Ureter (tissue), 1 donor: ENCODE measurements around the gene PRR29. TPM values are rescaled to one million over a fixed set of nuclear protein-coding genes. Genes with fewer than 3 reads are reported as not detected.

Source experiments
- DNase-seq: peaks from one replicate; pipeline ENCODE4 v3.0.0-alpha.2; 2020; ENCODE audit warnings: low spot score
- total RNA-seq: library from RNA; stranded (reverse); gene quantifications from one replicate; pipeline ENCODE4 v1.2.4, GENCODE V29; 2023
- donor health status: DM: yes; HTN: yes; CAD: no.

Gene PRR29
- total RNA-seq, result 3.5 TPM

DNA sequence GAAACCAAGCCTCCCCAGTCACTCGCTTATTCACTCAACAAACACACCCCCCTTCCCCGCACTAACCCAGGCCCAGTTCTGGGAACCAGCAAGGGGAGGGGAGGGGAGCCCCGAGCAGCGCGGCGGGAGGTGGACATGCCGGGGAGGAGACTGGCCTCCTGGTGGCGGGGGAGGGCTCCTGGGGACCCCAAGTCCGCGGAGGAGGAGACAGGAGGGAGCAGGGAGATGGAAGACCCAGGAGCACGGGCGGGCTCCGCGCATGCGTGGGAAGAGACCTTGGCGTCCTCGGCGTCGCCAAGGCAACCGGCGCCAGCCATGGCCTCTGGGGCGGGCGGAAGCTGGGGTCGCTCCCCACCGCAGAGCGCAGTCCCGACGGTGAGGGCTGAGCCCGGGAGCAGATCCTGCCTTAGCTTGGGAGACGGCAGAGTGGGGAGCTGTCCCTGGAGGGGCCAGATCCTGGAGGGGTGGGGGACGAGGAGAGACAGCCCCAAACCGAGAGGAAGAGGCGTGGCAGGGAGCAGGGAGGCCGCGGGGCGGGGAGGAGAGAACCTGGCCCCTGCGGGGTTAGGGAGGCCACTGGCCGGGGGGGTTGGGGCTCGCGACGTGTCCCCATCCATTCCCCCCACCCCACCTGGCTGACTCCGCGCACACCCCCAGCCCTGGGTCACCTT, at the start of gene PRR29:
Gene PRR29, plus strand, starts transcription at position 302 of the 671 bp plus-strand sequence. Its CDS starts 14 bp downstream, at position 316.
- DNase-seq, result peak; percentile 75

GRCh38 chr17:63948521-63948920, 49.6 kb upstream of the PRR29 start:
- no peak for DNase-seq

DNA sequence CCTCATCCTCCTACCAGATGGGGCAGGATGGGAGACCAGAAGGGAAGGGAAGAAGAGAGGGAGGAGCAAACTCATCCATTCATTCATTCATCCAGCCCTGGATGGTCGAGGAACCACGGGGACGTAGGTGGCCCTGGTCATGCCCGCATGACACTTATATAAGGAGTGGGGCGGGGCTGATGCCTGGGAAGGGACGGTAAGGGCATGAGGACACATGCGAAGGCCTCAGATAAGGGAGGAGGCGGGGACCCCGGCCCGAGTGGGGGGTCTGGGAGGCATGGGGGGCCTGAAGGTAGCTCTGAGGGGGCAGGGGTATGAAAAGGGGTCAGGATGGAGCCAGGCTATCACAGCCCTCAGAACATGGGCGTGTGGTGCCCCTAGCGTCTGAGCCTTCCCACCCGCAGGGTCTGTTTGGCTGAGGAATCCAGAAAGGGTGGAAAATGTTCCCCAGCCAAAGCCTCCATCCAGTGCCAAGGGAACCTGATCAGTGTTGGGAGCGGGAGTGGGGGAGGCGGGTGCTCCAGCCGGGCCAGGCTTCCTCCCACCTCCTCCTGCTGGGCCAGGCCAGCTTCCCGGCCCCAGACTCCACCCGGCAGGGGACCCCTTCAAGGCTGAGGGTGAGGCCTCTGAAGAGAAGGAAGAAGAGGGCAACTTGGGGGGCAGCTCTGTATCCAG, 48.4 kb upstream of the PRR29 start:
- no peak for DNase-seq

- DNase-seq, result peak; percentile 59
Observed at GRCh38 chr17:63950940-63951907, 46.9 kb upstream of the PRR29 start.

DNA sequence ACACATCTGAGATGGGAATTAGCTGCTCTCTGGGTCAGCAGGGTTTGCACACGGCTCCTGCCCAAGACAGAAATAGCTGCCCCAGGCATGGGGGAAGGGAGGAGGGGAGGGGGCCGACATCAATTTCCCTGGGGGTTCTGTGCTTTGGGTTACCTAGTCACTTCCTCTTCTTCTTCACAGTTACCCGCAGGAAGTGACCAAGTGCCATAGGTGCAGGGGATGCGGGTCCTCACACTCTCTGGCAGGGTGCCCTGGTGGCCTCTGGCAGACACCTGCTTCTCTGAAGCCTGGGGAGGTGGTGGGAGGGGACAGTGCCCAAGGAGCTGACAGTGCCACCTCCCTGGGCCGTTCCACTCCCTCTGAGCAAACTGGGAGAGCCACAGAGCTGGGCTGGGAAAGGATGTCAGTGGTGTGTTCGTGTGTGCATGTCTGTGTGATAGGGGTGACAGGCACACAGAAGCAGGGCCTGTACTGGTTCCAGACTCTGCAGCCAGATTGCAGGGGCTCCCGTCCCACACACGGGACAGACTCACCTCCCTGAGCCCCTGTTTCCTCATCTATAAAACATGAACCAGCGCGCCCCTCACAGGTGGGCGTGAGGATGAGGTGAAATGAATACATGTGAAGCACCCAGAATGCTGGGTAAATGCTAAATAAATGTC, 43.6 kb upstream of the PRR29 start:
- no peak for DNase-seq

DNA sequence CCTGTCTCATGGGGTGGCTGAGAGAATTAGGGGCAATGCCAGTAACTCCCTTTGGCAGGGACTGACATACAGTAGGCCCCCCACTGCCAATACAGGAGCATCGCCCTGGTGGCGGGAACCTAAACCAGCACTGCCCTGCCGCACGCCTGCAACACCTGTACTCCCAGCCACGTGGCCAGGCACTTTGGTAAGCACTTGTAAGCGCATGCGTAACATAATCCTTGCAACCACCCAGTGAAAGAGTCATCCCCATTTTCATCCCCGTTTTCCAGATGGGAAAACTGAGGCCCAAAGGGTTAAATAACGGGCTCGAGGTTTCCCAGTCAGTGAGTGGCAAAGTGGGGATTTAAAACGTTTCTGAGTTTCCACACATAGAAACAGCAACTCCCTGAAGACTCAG, 42.9 kb upstream of the PRR29 start:
- no peak for DNase-seq

DNA sequence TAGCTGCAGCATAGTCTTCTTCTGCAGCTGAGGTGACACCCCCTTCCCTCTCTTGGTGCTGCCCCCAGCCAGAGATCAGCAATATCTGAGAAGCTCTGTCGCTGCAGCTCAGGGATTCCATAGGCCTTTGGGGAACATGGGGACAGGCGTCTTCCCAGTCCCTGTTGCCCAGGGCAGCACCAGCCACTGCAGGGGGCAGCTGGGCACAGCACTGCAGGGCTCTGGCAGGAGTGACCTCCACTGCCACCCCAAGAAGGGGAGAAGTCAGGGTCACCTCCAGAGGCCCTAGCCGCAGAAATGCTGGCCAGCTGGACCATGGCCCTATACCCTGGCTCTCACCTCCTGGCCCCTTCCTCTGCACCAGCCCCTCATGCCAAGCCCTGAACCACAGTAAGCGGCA, 42.4 kb upstream of the PRR29 start:
- DNase-seq, result no peak

GRCh38 chr17:63956296-63956920, 41.7 kb upstream of the PRR29 start:
- no peak for DNase-seq

DNA sequence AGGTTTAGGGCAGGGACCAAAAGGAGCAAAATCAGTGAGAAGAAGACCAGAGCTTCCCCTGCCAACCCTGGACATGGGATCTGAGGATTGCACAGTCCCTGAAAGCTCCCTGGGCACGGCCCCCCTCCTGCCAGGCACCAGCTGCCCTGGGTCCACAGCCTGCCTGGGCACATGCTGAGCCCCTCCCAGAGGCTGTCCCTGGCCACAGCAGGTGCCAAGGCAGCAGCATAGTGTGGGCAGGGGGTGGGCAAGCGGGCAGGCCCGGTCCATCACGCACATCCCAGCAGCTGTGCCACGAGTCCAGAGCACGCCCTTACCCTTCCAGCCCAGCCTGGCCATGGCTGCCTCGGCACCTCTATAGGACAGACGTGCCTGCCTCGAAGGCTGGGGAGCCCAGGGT, 38.1 kb upstream of the PRR29 start:
- no peak for DNase-seq

DNA sequence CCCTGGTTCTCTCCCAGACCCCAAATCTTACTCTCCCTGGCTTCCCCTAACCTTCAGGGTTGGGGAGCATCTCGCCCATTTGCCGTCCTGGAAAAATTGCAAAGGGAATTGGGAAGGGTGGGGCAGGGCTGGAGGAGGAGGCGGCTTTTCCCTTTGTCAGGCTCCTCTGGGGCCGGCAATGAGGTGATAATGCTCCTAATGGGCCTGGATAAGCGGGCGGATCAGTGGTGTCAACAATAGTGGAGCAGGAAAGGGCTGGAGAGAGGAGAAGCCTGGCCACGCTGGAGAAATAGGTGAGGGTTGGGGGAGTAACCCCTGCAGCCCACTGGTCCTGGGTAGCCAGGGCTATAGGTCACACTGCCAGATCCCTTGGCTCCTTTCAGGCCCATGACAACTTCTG, 37.7 kb upstream of the PRR29 start:
- no peak for DNase-seq

GRCh38 chr17:63961355-63962212, 36.6 kb upstream of the PRR29 start:
- DNase-seq, result peak; percentile 76

DNA sequence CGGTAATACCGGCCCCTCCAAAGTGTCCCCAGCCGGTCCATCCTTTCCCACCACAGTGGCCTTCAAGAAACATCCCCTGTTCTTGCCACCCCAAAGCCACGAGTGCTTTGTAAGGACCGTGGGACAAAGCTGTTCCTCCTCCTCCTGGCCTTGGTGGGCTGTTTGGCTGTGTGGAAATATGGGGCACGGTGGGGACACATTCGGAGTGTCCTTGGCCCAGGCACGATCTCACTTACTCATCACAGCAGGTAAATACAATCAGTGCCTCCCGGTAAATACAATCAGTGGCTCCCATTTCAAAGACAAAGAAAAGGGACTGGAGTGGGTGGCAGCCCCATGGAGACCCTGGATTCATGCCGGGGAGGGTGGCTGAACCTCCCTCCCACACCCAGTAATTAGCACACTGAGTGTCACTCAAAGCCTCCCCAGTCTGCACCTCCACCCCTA, 35.8 kb upstream of the PRR29 start:
- DNase-seq, result no peak

GRCh38 chr17:63963123-63963522, 35.0 kb upstream of the PRR29 start:
- DNase-seq, result no peak

DNA sequence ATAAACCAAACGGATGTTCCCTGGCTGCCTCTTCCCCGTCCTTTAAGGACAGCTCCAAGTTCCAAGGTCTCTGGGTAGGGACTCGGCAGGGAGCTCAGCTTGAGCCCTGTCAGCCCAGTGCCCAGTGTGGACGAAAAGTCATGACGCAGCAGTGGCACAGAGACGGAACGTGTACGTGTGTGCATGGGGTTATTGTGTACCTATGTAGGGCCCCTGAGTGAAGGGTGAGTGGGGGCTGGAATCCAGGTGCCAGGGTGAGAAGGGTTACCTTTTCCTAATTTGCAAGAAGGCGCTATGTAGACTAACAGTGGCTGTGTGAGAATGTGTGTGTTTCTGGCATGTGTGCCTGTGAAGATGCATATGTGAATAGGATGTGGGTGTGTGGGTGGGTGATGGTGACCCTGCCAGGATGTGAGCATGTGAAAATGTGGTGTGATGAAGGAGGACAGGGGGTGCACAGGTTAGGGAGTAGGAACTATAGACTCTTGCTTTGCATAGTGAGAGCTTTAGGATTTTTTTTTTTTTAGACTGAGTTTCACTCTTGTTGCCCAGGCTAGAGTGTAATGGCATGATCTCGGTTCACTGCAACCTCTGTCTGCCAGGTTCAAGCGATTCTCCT, 31.4 kb upstream of the PRR29 start:
- DNase-seq, result no peak

GRCh38 chr17:63967953-63968352, 30.2 kb upstream of the PRR29 start:
- no peak for DNase-seq

- no peak for DNase-seq
Observed at GRCh38 chr17:63969278-63969677, 28.9 kb upstream of the PRR29 start.

DNA sequence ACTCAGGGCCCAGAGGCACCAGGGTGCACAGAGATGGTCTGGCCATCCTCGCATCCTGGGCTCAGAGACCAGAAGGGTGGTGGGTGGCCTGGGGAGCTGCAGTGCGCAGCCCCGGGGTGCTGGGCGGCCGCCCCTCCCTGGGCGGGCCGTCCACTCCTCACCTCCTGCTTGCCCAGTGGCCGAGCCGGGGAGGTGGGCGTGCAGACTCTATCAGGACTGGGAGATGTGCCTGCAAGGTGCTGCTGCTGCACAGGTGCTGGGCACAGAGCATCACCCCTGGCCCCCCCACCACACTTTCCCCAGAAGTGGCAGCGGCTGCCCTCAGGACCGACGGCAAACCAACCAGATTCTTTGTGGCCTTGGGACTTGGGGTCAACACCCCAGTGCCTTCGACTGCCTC, 25.4 kb upstream of the PRR29 start, which contains the start of gene SCN4A:
Gene SCN4A, minus strand, starts transcription at position 123 of the 400 bp plus-strand sequence. Its CDS starts 77 bp downstream, at position 46.
- no peak for DNase-seq

DNA sequence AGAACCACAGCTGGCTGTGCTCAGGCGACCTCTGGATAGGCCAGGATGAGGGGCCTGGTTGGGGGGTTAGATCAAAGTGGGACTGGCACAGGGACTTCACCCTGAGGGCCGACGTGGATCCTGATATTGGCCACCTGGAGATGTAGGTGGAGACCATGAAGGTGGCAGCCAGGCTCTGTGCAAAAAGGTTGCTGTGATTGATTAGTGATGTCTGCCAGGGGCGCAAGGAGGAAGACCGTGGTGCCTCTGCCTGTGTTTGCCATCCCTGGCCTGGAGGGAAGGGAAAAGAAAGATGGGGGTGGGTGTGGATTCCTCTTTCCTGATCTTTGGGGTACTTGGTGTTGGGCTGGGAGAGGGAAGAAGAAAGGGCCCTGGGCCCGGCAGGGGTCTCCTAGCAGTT, 24.9 kb upstream of the PRR29 start:
- DNase-seq, result no peak

DNA sequence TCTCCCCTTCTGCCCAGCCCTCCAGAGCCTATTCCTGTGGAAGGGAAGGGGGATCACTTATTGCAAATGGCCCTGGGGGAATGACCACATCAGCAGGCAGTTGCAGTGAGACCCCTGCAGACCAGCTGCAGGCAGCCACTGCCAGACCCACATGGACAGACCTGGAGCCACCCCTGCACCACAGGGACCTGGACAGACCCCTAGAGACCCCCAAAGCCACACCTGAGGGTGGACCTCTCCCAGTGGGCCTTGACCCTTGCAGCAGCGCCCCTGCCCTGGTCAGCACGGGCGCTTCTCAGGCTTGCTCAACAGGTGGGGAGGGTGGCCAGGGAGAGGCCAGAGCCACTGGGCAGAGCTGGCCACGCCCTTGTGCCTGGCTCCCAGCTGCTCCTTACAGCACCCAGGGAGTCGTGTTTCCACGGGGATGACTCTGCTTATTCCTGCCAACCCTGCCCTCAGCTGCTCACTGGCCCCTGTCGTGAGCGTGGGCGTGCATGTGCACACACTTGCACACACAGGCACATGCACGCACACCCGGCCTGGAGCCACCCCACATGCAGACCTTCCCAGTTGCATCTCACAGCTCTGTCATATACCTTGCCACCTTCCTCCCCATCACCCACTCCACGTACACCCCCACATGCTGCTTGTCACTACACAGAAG, 24.1 kb upstream of the PRR29 start:
- no peak for DNase-seq
